CD4-positive, alpha-beta T cell treated with Interleukin-10 for 1 hour (primary cell): Measurements from ENCODE around the gene NEK10.

ENCODE experiments used
- DNase-seq: peaks from one replicate; pipeline ENCODE4 v3.0.0-alpha.2; 2020

The NEK10 gene

GRCh38 chr3:27093771-27094170 lies 275.4 kb downstream of the NEK10 start:
- DNase-seq, result no peak

- no peak for DNase-seq
These were observed 278.7 kb downstream of the NEK10 start for GRCh38 chr3:27090275-27091041.

- no peak for DNase-seq
These were observed 279.5 kb downstream of the NEK10 start for GRCh38 chr3:27089645-27090044.

- DNase-seq, result no peak
These were observed 280.1 kb downstream of the NEK10 start for GRCh38 chr3:27089068-27089467.

GRCh38 chr3:27085829-27086730 lies 283.1 kb downstream of the NEK10 start:
- no peak for DNase-seq

- DNase-seq, result no peak
These were observed 287.1 kb downstream of the NEK10 start for GRCh38 chr3:27081992-27082607.

GRCh38 chr3:27081566-27081965 lies 287.6 kb downstream of the NEK10 start:
- DNase-seq, result no peak

- DNase-seq, result no peak
These were observed 289.0 kb downstream of the NEK10 start for GRCh38 chr3:27080258-27080525.

- DNase-seq, result no peak
These were observed 289.5 kb downstream of the NEK10 start for GRCh38 chr3:27079427-27080257.

GRCh38 chr3:27078246-27078913 lies 290.8 kb downstream of the NEK10 start:
- DNase-seq, result no peak

GRCh38 chr3:27076815-27077630 lies 292.2 kb downstream of the NEK10 start:
- no peak for DNase-seq

GRCh38 chr3:27074914-27075313 lies 294.3 kb downstream of the NEK10 start:
- DNase-seq, result no peak

GRCh38 chr3:27073912-27074311 lies 295.3 kb downstream of the NEK10 start:
- no peak for DNase-seq

GRCh38 chr3:27072810-27073651 lies 296.2 kb downstream of the NEK10 start:
- DNase-seq, result no peak

- DNase-seq, result no peak
These were observed 308.8 kb downstream of the NEK10 start for GRCh38 chr3:27060336-27060735.
